Lung (tissue), 12 donors: ENCODE data around the gene MAGEB3. TPM values are rescaled to one million over a fixed set of nuclear protein-coding genes. Genes with fewer than 3 reads are reported as not detected.

Experiments used
- ATAC-seq: fragments of 200-7000 bp; cut with Tn5 transposase; one replicate; pipeline ENCODE4 v1.9.1; 2020; ENCODE audit warnings: moderate number of reproducible peaks; ENCODE audit not compliant: insufficient read depth, low FRiP score
- DNase-seq, 3 donors: peaks; one replicate each; pipeline ENCODE4 v3.0.0-alpha.2; 2013 to 2017
- H3K27ac ChIP-seq, 2 donors: one replicate each; pipeline ENCODE4 v1.5.1; 2013; ENCODE audit warnings: mild to moderate bottlenecking in 2 of 2, moderate library complexity in 2 of 2, control low read depth in 1 of 2, inconsistent platforms in 1 of 2, low read depth in 1 of 2, low read length in 1 of 2
- H3K27me3 ChIP-seq, 3 donors: one replicate each; pipeline ENCODE4 v1.5.1; 2013; ENCODE audit warnings: low read length in 2 of 3; ENCODE audit not compliant: control insufficient read depth in 3 of 3, insufficient read depth in 3 of 3
- H3K36me3 ChIP-seq, 4 donors: one replicate each; pipeline ENCODE4 v1.5.1; 2013; ENCODE audit warnings: low read length in 4 of 4, mild to moderate bottlenecking in 1 of 4, moderate library complexity in 1 of 4; ENCODE audit not compliant: control insufficient read depth in 4 of 4, insufficient read depth in 4 of 4
- H3K4me1 ChIP-seq, 5 donors: one replicate each; pipeline ENCODE4 v1.5.1; 2013; ENCODE audit warnings: low read length in 5 of 5, mild to moderate bottlenecking in 2 of 5, moderate library complexity in 1 of 5; ENCODE audit not compliant: control insufficient read depth in 5 of 5, insufficient read depth in 5 of 5
- H3K4me3 ChIP-seq: one replicate; pipeline ENCODE4 v1.5.1; 2013; ENCODE audit warnings: mild to moderate bottlenecking, control low read depth, moderate library complexity
- H3K9ac ChIP-seq, 2 donors: one replicate each; pipeline ENCODE4 v1.5.1; 2013; ENCODE audit warnings: low read length in 2 of 2, control low read depth in 1 of 2; ENCODE audit not compliant: insufficient read depth in 1 of 2
- H3K9me3 ChIP-seq, 4 donors: one replicate each; pipeline ENCODE4 v1.5.1; 2013; ENCODE audit warnings: low read length in 3 of 4, mild to moderate bottlenecking in 1 of 4, moderate library complexity in 1 of 4; ENCODE audit not compliant: control insufficient read depth in 4 of 4, insufficient read depth in 3 of 4
- CTCF ChIP-seq: IDR thresholded peaks from 2 replicates; pipeline ENCODE4 v1.5.1; 2012; ENCODE audit warnings: mild to moderate bottlenecking; ENCODE audit errors: control extremely low read depth, extremely low read depth
- WGBS, 2 donors: extraction: QIAGEN DNeasy Blood & Tissue Kit; methylation state at CpG; one replicate each; pipeline ENCODE4 v1.1.7; 2013; 5-methylcytosine and 5-hydroxymethylcytosine counted together
- polyA plus RNA-seq, 2 donors: library from polyadenylated mRNA; stranded (reverse); fragments of 200-250 nt; gene quantifications; one replicate each; pipeline ENCODE4 v1.2.1, GENCODE V29; 2013
- total RNA-seq, 2 donors: library from RNA; depleted of rRNA in 1 of 2; stranded (reverse); fragments of >200 nt in 1 of 2; gene quantifications; one replicate each; pipeline ENCODE4 v1.2.1, GENCODE V29; 2014 to 2021
- donor health status: control.
- donor health status: control.
- donor health status: Bipolar disorder and iron deficiency.
- donor health status: healthy.
- donor health status: DM: yes; HTN: yes; CAD: no.

The MAGEB3 gene
- total and polyA plus RNA-seq, 4 donors: not detected

DNA sequence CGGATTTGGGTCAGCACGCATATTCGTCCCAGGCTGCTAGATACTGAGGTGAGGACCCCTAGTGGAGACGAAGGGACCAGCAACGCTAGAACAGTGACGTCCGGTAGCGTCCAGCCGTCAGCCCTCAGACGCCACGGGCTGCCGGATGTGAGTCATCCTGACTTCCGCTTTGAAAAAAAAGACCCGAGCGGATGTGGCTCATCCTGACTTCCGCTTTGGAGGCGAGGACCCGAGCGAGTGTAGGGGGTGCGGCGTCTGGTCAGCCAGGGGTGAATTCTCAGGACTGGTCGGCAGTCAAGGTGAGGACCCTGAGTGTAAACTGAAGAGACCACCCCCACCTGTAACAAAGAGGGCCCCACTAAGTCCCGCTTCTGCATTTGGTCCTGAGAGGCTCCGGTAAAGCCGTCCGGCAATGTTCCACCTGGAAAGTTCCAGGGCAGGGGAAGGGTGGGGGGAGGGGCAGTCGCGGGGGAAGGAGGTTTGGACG, 15.1 kb upstream of the MAGEB3 start, which contains the start of gene MAGEB2:
MAGEB2 (plus strand) TSS at position 207 of the 487 bp plus-strand sequence. CDS start 3,018 bp downstream, outside the sequence.
- H3K9me3 ChIP-seq: peaks cover 0 to 2% (median 0%) of the 10 kb centered on the region in 4 donors
- no peak within 1 kb of the TSS for H3K4me3 ChIP-seq
- no peaks in the 10 kb centered on the region for H3K4me1 ChIP-seq
- no peaks in the 10 kb centered on the region for H3K36me3 ChIP-seq
- DNase-seq: no peak
- peaks cover 0 to 9% (median 0%) of the 10 kb centered on the region in 3 donors for H3K27me3 ChIP-seq
- no peak within 1 kb of the TSS for H3K9ac ChIP-seq
- TF ChIP-seq CTCF: no peak
- WGBS, 2 donors: 81 to 96% methylated on average over 28 to 29 of the region's 29 CpGs
- no peak within 1 kb of the TSS for H3K27ac ChIP-seq
- no peak for ATAC-seq

DNA sequence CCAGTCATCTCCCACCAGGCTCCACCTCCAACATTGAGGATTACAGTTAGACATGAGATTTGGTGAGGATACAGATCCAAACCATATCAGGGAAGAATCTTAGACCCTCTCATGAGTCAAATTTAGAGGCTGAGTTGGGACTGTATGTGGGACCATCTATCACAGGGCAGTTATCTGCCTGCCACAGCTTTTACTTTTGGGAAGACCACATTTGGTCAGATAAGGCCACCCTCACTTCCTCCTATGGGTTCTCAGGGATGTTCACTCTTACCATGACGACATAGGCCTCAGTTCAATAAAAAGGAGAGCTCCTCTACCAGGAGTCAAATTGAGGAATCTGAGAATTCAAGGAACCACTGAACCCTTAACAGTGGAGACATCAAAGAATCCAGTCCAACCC, 13.0 kb upstream of the MAGEB3 start:
- WGBS, 2 donors: 35 to 46% methylated on average over 1 of the region's 1 CpG
- Histone ChIP-seq H3K27ac (no peak overlapping the region), H3K27me3 (peaks cover 0 to 4% (median 0%) of the 10 kb centered on the region in 3 donors), H3K4me1 (no peaks in the 10 kb centered on the region), H3K4me3 (no peak overlapping the region), H3K36me3 (no peaks in the 10 kb centered on the region), H3K9ac (no peak overlapping the region), H3K9me3 (peaks cover 0 to 2% (median 0%) of the 10 kb centered on the region in 4 donors)
- ATAC-seq (no peak), DNase-seq (no peak)
- TF ChIP-seq CTCF: no peak

- no peaks in the 10 kb centered on the region for H3K36me3 ChIP-seq
- H3K9ac ChIP-seq: no peak overlapping the region
- H3K27me3 ChIP-seq: no peaks in the 10 kb centered on the region
- no peak overlapping the region for H3K4me3 ChIP-seq
- no peak for TF ChIP-seq CTCF
- DNase-seq (no peak), ATAC-seq (no peak)
- no peak overlapping the region for H3K27ac ChIP-seq
- no peaks in the 10 kb centered on the region for H3K4me1 ChIP-seq
- WGBS, 2 donors: 75 to 81% methylated on average over 4 of the region's 4 CpGs
- H3K9me3 ChIP-seq: peaks cover 0 to 2% (median 0%) of the 10 kb centered on the region in 4 donors
Measured at GRCh38 chrX:30219372-30219771, 11.1 kb upstream of the MAGEB3 start.

DNA sequence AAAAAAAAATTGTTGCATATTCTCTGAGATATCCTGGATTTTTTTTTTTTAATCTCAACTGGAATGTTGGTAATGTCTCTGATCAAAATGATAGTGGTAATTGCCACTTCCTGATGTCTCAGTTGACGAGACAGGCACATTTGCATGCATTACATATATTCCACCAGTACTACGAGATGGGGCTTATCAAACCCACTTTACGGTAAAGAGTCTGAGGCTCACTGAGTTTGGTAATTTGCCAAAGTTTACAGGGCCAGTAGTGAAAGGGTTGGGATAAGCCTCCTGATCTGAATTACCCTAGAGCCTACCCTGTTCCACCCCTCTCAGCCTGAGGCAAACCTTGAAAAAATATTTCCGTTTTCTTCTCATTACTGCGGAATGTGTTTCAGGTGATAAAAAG, 9.8 kb upstream of the MAGEB3 start:
- WGBS, 2 donors: 79 to 88% methylated on average over 5 of the region's 5 CpGs
- DNase-seq: no peak
- H3K4me3 ChIP-seq: no peak overlapping the region
- no peak for ATAC-seq
- no peaks in the 10 kb centered on the region for H3K27me3 ChIP-seq
- no peaks in the 10 kb centered on the region for H3K4me1 ChIP-seq
- no peaks in the 10 kb centered on the region for H3K9me3 ChIP-seq
- H3K9ac ChIP-seq: no peak overlapping the region
- TF ChIP-seq CTCF: no peak
- H3K27ac ChIP-seq: no peak overlapping the region
- H3K36me3 ChIP-seq: no peaks in the 10 kb centered on the region
